Ishikawa (cell line): Measurements from ENCODE around the gene VSIG1.

ENCODE experiments used
- CEBPB ChIP-seq: IDR thresholded peaks from 2 replicates; pipeline ENCODE4 v1.6.1; 2012
- CREB1 ChIP-seq: IDR thresholded peaks from 2 replicates; pipeline ENCODE4 v1.6.1; 2012; ENCODE audit warnings: low read depth
- EGR1 ChIP-seq: IDR thresholded peaks from 2 replicates; pipeline ENCODE4 v1.6.1; 2012
- EP300 ChIP-seq: IDR thresholded peaks from 2 replicates; pipeline ENCODE4 v1.6.1; 2012; ENCODE audit warnings: borderline replicate concordance
- FOXM1 ChIP-seq: IDR thresholded peaks from 2 replicates; pipeline ENCODE4 v1.6.1; 2012; ENCODE audit warnings: low read depth, borderline replicate concordance
- NFIC ChIP-seq: IDR thresholded peaks from 2 replicates; pipeline ENCODE4 v1.6.1; 2012
- RAD21 ChIP-seq: IDR thresholded peaks from 2 replicates; pipeline ENCODE4 v1.6.1; 2012; ENCODE audit warnings: low read depth
- TAF1 ChIP-seq: IDR thresholded peaks from 2 replicates; pipeline ENCODE4 v1.6.1; 2012; ENCODE audit warnings: low read depth, mild to moderate bottlenecking
- TCF12 ChIP-seq: IDR thresholded peaks from 2 replicates; pipeline ENCODE4 v1.6.1; 2012; ENCODE audit warnings: low read depth
- TEAD4 ChIP-seq: IDR thresholded peaks from 2 replicates; pipeline ENCODE4 v1.6.1; 2012
- YY1 ChIP-seq: IDR thresholded peaks from 2 replicates; pipeline ENCODE4 v1.6.1; 2012; ENCODE audit warnings: low read depth
- ZBTB7A ChIP-seq: IDR thresholded peaks from 2 replicates; pipeline ENCODE4 v1.6.1; 2012; ENCODE audit warnings: low read depth
- TF ChIP-seq, protein P1 (sequence below): IDR thresholded peaks from 2 replicates; pipeline ENCODE4 v1.6.1; 2012; ENCODE audit warnings: low read depth, mild to moderate bottlenecking
- TF ChIP-seq, protein P2 (sequence below): IDR thresholded peaks from 2 replicates; pipeline ENCODE4 v1.6.1; 2012
- TF ChIP-seq, protein P3 (sequence below): IDR thresholded peaks from 2 replicates; pipeline ENCODE4 v1.6.1; 2012

Gene VSIG1

DNA sequence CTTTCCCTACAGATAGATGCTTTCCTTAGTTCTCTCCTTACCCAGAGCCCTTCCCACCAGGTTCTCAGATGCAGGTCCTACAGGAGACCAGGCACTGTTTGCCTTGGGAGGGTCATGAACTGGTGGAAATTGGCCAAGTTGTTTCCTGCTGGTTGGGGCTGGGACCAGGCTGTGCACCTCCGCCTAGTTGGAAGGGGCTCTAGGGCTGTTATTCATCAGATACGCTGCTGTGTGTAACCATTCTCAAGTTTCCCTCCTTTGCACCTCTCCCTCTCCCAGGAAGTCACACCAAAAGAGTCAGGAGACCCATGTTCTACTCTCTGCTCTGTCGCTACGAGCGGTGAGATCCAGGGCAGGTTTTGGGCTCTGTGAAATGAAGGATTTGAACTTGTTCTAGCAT is 11.9 kb upstream of the VSIG1 start:
- TF ChIP-seq EP300 (no peak), EGR1 (no peak), TCF12 (no peak), CEBPB (no peak), FOXM1 (no peak), TAF1 (no peak), YY1 (no peak), CREB1 (no peak), NFIC (no peak), RAD21 (no peak), ZBTB7A (no peak), TEAD4 (no peak)
- TF ChIP-seq, protein P1, sequence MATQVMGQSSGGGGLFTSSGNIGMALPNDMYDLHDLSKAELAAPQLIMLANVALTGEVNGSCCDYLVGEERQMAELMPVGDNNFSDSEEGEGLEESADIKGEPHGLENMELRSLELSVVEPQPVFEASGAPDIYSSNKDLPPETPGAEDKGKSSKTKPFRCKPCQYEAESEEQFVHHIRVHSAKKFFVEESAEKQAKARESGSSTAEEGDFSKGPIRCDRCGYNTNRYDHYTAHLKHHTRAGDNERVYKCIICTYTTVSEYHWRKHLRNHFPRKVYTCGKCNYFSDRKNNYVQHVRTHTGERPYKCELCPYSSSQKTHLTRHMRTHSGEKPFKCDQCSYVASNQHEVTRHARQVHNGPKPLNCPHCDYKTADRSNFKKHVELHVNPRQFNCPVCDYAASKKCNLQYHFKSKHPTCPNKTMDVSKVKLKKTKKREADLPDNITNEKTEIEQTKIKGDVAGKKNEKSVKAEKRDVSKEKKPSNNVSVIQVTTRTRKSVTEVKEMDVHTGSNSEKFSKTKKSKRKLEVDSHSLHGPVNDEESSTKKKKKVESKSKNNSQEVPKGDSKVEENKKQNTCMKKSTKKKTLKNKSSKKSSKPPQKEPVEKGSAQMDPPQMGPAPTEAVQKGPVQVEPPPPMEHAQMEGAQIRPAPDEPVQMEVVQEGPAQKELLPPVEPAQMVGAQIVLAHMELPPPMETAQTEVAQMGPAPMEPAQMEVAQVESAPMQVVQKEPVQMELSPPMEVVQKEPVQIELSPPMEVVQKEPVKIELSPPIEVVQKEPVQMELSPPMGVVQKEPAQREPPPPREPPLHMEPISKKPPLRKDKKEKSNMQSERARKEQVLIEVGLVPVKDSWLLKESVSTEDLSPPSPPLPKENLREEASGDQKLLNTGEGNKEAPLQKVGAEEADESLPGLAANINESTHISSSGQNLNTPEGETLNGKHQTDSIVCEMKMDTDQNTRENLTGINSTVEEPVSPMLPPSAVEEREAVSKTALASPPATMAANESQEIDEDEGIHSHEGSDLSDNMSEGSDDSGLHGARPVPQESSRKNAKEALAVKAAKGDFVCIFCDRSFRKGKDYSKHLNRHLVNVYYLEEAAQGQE = no peak
- TF ChIP-seq, protein P2, sequence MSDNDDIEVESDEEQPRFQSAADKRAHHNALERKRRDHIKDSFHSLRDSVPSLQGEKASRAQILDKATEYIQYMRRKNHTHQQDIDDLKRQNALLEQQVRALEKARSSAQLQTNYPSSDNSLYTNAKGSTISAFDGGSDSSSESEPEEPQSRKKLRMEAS = no peak
- TF ChIP-seq, protein P3, sequence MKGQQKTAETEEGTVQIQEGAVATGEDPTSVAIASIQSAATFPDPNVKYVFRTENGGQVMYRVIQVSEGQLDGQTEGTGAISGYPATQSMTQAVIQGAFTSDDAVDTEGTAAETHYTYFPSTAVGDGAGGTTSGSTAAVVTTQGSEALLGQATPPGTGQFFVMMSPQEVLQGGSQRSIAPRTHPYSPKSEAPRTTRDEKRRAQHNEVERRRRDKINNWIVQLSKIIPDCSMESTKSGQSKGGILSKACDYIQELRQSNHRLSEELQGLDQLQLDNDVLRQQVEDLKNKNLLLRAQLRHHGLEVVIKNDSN = no peak

DNA sequence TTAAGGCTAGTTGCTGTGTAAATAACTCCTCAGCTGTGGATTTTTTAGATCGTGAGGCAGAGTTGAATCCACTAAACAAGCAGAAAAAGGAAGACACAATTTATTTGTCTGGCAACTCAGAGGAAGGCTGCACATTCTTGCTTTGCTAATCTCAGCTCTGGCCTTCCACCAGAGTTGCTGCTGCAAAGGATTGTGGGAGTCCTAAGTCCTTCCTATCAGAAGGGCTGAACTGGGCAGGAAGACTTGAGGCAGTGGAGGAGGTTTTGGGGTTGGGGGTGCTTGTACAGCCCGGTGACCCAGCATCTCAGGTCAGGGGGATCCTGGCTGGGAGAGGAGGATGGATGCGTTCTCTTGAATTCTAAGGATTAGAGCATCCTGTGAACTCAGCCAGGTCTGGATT is 11.0 kb upstream of the VSIG1 start:
- TF ChIP-seq EP300 = no peak
- TF ChIP-seq CREB1 = no peak
- no peak for TF ChIP-seq RAD21
- TF ChIP-seq, protein P1 = no peak
- TF ChIP-seq TEAD4 = no peak
- TF ChIP-seq ZBTB7A = no peak
- TF ChIP-seq, protein P2 = no peak
- TF ChIP-seq NFIC = no peak
- no peak for TF ChIP-seq YY1
- no peak for TF ChIP-seq TCF12
- TF ChIP-seq, protein P3 = no peak
- no peak for TF ChIP-seq TAF1
- no peak for TF ChIP-seq FOXM1
- TF ChIP-seq EGR1 = no peak
- no peak for TF ChIP-seq CEBPB

DNA sequence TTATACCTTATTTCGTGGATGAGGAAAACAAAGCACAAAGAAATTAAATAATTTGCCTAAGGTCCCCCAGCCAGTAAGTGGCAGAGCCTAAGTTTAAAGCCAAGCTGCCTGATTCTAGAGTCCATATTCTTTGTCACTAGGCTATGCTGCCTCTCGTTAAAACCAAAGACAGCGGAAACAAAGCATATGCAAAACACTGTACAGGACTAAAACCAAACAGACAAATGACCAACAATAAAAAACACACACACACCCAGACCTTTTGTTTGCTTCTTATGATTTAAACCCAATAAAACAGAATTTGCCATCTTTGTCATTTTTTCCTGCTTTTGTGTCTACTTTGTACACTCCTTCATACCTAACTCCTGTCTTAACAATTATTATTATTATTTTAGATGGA is 10.1 kb upstream of the VSIG1 start:
- TF ChIP-seq FOXM1 (no peak), TCF12 (no peak), CEBPB (no peak), EP300 (no peak), RAD21 (no peak), EGR1 (no peak), CREB1 (no peak)
- TF ChIP-seq, protein P1 = no peak

DNA sequence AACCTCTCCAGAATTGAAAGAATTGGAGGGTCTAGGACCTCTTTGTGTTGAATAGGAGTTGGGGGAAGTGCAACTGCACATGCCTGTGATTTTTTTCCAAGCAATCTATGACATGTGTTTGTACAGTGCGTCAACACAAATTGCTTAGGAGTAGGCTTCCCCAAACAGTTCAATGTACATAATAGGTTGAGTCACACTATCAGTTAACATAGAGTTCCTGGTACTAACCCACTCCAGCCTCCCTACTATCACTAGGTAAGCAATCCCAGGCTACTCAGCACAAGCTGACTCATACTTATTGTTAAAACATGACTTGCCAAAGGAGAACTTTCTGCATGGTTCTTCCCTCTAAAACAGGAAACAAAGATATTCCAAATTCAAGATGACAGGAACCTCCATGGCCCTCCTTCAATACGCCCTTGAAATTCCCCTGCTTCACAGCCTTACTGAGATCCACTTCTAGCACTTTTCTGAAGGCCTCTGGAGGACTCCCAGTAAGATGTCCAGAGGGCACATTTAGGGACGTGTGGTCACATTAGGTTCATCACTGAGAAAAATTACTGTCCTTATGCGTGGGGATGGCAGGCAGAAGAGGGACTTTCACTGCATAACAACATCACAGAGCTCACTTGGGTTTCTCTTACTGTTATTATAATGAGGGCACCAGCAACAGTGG is 8.4 kb upstream of the VSIG1 start:
- TF ChIP-seq, protein P2 = no peak
- TF ChIP-seq TEAD4 = no peak
- TF ChIP-seq CREB1 = no peak
- no peak for TF ChIP-seq ZBTB7A
